ENCODE data around the gene DPYSL3. TPM values are rescaled to one million over a fixed set of nuclear protein-coding genes. Genes with fewer than 3 reads are reported as not detected.
"Not testable (repeated sequence)": the region's sequence is repeated elsewhere in the genome, so short reads cannot be mapped to it uniquely, and the experiment has no call there.

The DPYSL3 gene
- total and polyA plus RNA-seq, 7 experiments from 2014 or later = 0.08 to 1.2 (median 0.11) TPM; not detected in 4

DNA sequence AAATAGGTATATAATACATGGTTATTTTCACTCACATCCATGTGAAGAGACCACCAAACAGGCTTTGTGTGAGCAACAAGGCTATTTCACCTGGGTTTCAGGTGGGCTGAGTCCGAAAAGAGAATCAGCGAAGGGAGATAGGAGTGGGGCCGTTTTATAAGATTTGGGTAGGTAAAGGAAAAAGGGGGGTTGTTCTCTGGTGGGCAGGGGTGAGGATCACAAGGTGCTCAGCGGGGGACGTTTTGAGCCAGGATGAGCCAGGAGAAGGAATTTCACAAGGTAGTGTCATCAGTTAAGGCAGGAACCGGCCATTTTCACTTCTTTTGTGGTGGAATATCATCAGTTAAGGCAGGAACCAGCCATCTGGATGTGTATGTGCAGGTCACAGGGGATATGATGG is 142.5 kb downstream of the DPYSL3 start:
- H3K4me3 ChIP-seq (ENCODE audit: low read length); H3K36me3 Mint-ChIP-seq; DNase-seq; POLR2A ChIA-PET; H3K4me3 Mint-ChIP-seq; H3K27ac ChIP-seq (ENCODE audit: low read depth, low read length); H3K27me3 Mint-ChIP-seq; ATAC-seq; H3K27ac Mint-ChIP-seq; H3K9me3 Mint-ChIP-seq; H3K4me1 ChIP-seq (ENCODE audit: control insufficient read depth in 2 of 2, insufficient read depth in 2 of 2, low read length in 2 of 2); H3K36me3 ChIP-seq (ENCODE audit: control insufficient read depth in 2 of 3, insufficient read depth in 3 of 3, low read length in 3 of 3); H3K27me3 ChIP-seq (ENCODE audit: control insufficient read depth in 2 of 2, insufficient read depth in 2 of 2, low read length in 2 of 2); H3K4me1 Mint-ChIP-seq; H3K9me3 ChIP-seq (ENCODE audit: control insufficient read depth in 2 of 3, low read length in 3 of 3): not testable (repeated sequence)
- CTCF ChIA-PET = interaction anchor here (0.6 kb wide), 1 partner anchor 274 kb away, joined by 3 read pairs; no protein-coding TSS in a partner anchor
- intact Hi-C loops (cut with micrococcal nuclease) = loop anchor here in 1 of 2 donors (5.0 kb wide), 1 partner anchor 705 kb away; no protein-coding TSS in a partner anchor

DNA sequence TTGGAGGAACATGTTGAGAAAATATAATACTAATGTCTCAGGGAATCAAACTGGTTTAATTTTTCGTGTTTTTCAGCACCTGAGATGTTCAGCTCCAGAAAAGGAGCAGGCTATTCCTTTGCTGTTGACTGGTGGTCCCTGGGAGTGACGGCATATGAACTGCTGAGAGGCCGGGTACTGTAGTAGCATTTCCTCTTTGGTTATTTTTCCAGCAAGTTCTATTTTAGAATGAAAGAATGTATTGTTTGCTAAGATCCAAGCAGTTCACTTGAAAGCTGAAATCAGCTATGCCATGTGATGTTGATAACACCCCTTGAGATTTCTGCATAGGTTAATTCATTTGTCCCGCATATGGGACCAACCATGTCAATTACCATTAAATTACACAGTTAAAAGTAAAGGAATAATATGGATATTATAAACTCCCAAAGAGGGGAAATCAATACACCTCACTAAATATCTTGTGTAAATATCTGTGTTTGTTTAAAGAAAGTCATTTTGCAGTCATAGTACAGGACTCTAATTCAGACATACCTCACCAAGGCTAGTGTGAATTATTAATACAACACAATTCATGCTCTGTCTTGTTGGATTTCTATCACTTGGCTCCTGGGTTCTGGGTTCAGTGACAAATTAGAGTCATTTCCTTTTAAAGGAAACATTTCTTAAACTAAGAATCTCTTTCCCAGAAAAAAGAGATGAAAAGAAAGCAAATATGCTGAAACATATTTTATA is 148.3 kb downstream of the DPYSL3 start:
- H3K27me3 Mint-ChIP-seq = peaks cover 0 to 4% (median 0%) of the 10 kb centered on the region in 5 donors
- no peak overlapping the region for H3K27ac ChIP-seq (ENCODE audit: low read depth, low read length)
- no peaks in the 10 kb centered on the region for H3K27me3 ChIP-seq (ENCODE audit: control insufficient read depth in 2 of 2, insufficient read depth in 2 of 2, low read length in 2 of 2)
- no peaks in the 10 kb centered on the region for H3K4me1 ChIP-seq (ENCODE audit: control insufficient read depth in 2 of 2, insufficient read depth in 2 of 2, low read length in 2 of 2)
- no peaks in the 10 kb centered on the region for H3K36me3 Mint-ChIP-seq
- ATAC-seq = no peak
- no peak for DNase-seq
- ChIA-PET CTCF (no interaction called here), POLR2A (no interaction called here)
- no peak overlapping the region for H3K27ac Mint-ChIP-seq
- H3K4me1 Mint-ChIP-seq = no peaks in the 10 kb centered on the region
- no peaks in the 10 kb centered on the region for H3K36me3 ChIP-seq (ENCODE audit: control insufficient read depth in 2 of 3, insufficient read depth in 3 of 3, low read length in 3 of 3)
- no peak overlapping the region for H3K4me3 Mint-ChIP-seq
- H3K9me3 Mint-ChIP-seq = peaks cover 0 to 5% (median 0%) of the 10 kb centered on the region in 11 donors
- no peak overlapping the region for H3K4me3 ChIP-seq (ENCODE audit: low read length)
- intact Hi-C loops (cut with micrococcal nuclease) = no loop called here
- no peaks in the 10 kb centered on the region for H3K9me3 ChIP-seq (ENCODE audit: control insufficient read depth in 2 of 3, low read length in 3 of 3)

DNA sequence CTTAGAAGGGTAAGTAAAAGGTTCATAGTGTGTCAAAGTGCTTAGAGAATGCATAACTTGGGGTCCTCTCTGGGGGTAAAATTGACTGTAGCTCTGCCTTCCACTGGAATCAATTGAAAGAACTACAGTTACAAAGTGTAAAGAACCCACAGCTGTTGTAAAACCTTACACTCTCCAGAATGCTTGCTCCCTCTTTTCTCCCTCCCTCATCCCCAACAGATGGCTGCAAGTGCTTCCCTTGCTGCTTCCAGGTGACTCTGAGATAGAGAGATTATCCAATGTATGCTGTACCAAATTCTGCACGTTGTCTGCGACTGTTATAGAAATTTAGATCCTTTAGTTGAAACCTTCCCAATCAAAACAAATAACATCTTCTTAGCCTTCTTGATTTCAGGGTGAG is 149.1 kb downstream of the DPYSL3 start:
- DNase-seq = no peak
- H3K27me3 Mint-ChIP-seq = peaks cover 0 to 4% (median 0%) of the 10 kb centered on the region in 5 donors
- H3K4me1 Mint-ChIP-seq = no peaks in the 10 kb centered on the region
- no peaks in the 10 kb centered on the region for H3K4me1 ChIP-seq (ENCODE audit: control insufficient read depth in 2 of 2, insufficient read depth in 2 of 2, low read length in 2 of 2)
- no peak overlapping the region for H3K4me3 ChIP-seq (ENCODE audit: low read length)
- CTCF ChIA-PET = no interaction called here
- H3K9me3 Mint-ChIP-seq = peaks cover 0 to 5% (median 0%) of the 10 kb centered on the region in 11 donors
- intact Hi-C loops (cut with micrococcal nuclease) = no loop called here
- no peaks in the 10 kb centered on the region for H3K9me3 ChIP-seq (ENCODE audit: control insufficient read depth in 2 of 3, low read length in 3 of 3)
- H3K36me3 Mint-ChIP-seq = no peaks in the 10 kb centered on the region
- H3K27ac Mint-ChIP-seq = no peak overlapping the region
- H3K27ac ChIP-seq (ENCODE audit: low read depth, low read length) = no peak overlapping the region
- H3K36me3 ChIP-seq (ENCODE audit: control insufficient read depth in 2 of 3, insufficient read depth in 3 of 3, low read length in 3 of 3) = no peaks in the 10 kb centered on the region
- H3K27me3 ChIP-seq (ENCODE audit: control insufficient read depth in 2 of 2, insufficient read depth in 2 of 2, low read length in 2 of 2) = no peaks in the 10 kb centered on the region
- POLR2A ChIA-PET = no interaction called here
- ATAC-seq = no peak
- H3K4me3 Mint-ChIP-seq = no peak overlapping the region

DNA sequence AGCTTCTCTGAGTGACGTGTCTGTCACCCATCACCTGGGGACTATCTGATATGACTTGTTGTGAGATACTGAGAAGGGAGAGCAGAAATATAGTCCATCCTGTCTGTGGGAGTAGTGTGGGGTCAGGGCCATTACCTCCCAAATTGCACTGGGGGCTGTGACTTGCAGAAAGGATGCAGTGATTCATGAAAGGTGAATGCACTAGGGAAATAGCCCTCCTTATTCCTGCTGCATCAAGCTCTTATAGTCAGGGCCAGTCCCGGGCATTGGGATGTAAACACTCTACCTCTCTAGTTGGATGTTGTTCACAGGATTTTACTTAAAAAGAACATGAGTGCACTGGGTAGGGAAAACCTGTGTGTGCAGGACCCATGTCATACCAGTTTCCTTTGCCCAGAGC is 150.3 kb downstream of the DPYSL3 start:
- H3K27ac ChIP-seq (ENCODE audit: low read depth, low read length) = no peak overlapping the region
- ChIA-PET POLR2A (no interaction called here), CTCF (no interaction called here)
- ATAC-seq (no peak), DNase-seq (no peak)
- Mint-ChIP-seq H3K4me1 (no peaks in the 10 kb centered on the region), H3K4me3 (no peak overlapping the region), H3K9me3 (peaks cover 0 to 5% (median 0%) of the 10 kb centered on the region in 11 donors), H3K27me3 (peaks cover 0 to 4% (median 0%) of the 10 kb centered on the region in 5 donors), H3K36me3 (no peaks in the 10 kb centered on the region), H3K27ac (no peak overlapping the region)
- intact Hi-C loops (cut with micrococcal nuclease) = no loop called here
- no peak overlapping the region for H3K4me3 ChIP-seq (ENCODE audit: low read length)
- H3K9me3 ChIP-seq (ENCODE audit: control insufficient read depth in 2 of 3, low read length in 3 of 3) = no peaks in the 10 kb centered on the region
- no peaks in the 10 kb centered on the region for H3K4me1 ChIP-seq (ENCODE audit: control insufficient read depth in 2 of 2, insufficient read depth in 2 of 2, low read length in 2 of 2)
- no peaks in the 10 kb centered on the region for H3K36me3 ChIP-seq (ENCODE audit: control insufficient read depth in 2 of 3, insufficient read depth in 3 of 3, low read length in 3 of 3)
- H3K27me3 ChIP-seq (ENCODE audit: control insufficient read depth in 2 of 2, insufficient read depth in 2 of 2, low read length in 2 of 2) = no peaks in the 10 kb centered on the region

DNA sequence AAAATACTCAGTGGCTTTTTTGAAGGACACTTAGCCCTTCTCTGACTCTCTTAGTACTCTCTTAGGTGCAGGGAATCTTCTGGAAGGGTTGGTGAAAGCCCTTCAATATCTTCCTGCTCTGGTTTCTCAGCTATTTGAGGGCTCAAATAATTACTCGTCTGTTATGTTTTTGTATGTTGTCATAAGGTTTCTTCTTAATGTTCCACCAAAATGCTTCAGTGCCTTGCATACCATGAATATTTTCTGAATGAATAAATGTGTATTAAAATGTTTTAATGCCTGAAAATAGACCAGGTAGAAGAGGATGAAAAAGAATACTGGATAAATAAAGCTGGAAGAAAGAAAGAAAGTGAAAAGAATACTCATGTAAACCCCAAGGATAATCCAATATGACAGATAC is 150.8 kb downstream of the DPYSL3 start:
- CTCF ChIA-PET = interaction anchor here (1.0 kb wide), 1 partner anchor 10 kb away, joined by 3 read pairs; no protein-coding TSS in a partner anchor
- no peak overlapping the region for H3K27ac ChIP-seq (ENCODE audit: low read depth, low read length)
- no peaks in the 10 kb centered on the region for H3K9me3 ChIP-seq (ENCODE audit: control insufficient read depth in 2 of 3, low read length in 3 of 3)
- peaks cover 0 to 4% (median 0%) of the 10 kb centered on the region in 5 donors for H3K27me3 Mint-ChIP-seq
- H3K4me1 Mint-ChIP-seq = no peaks in the 10 kb centered on the region
- intact Hi-C loops (cut with micrococcal nuclease) = no loop called here
- no peak for DNase-seq
- H3K36me3 ChIP-seq (ENCODE audit: control insufficient read depth in 2 of 3, insufficient read depth in 3 of 3, low read length in 3 of 3) = no peaks in the 10 kb centered on the region
- no peak overlapping the region for H3K27ac Mint-ChIP-seq
- no peak overlapping the region for H3K4me3 ChIP-seq (ENCODE audit: low read length)
- ATAC-seq = no peak
- H3K4me1 ChIP-seq (ENCODE audit: control insufficient read depth in 2 of 2, insufficient read depth in 2 of 2, low read length in 2 of 2) = no peaks in the 10 kb centered on the region
- peaks cover 0 to 2% (median 0%) of the 10 kb centered on the region in 11 donors for H3K9me3 Mint-ChIP-seq
- POLR2A ChIA-PET = no interaction called here
- H3K27me3 ChIP-seq (ENCODE audit: control insufficient read depth in 2 of 2, insufficient read depth in 2 of 2, low read length in 2 of 2) = no peaks in the 10 kb centered on the region
- H3K4me3 Mint-ChIP-seq = no peak overlapping the region
- H3K36me3 Mint-ChIP-seq = no peaks in the 10 kb centered on the region

DNA sequence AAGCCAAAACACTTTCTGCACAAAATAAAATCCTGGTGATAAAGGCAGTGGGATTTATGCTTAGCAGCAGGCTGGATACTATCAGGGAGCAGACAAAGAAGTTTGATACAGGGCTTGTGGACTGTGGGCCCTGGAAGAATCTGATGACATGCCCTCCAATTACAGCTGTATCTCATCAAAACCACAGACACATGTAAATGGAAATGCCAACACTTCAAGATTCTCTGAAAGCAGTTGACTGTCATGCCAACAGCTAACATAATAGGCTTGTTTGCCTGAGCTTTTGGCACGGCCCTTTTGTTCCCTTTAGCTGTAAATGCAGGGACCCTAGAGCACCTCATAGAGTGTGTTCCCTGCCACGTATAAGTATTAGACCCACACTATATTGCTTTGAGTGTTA is 160.6 kb downstream of the DPYSL3 start:
- DNase-seq (no peak), ATAC-seq (no peak)
- Mint-ChIP-seq H3K4me3 (no peak overlapping the region), H3K27ac (no peak overlapping the region), H3K4me1 (no peaks in the 10 kb centered on the region), H3K9me3 (peaks cover 0 to 7% (median 0%) of the 10 kb centered on the region in 11 donors), H3K27me3 (peaks cover 0 to 16% (median 0%) of the 10 kb centered on the region in 5 donors), H3K36me3 (no peaks in the 10 kb centered on the region)
- no peaks in the 10 kb centered on the region for H3K36me3 ChIP-seq (ENCODE audit: control insufficient read depth in 2 of 3, insufficient read depth in 3 of 3, low read length in 3 of 3)
- intact Hi-C loops (cut with micrococcal nuclease) = no loop called here
- H3K4me3 ChIP-seq (ENCODE audit: low read length) = no peak overlapping the region
- H3K27ac ChIP-seq (ENCODE audit: low read depth, low read length) = no peak overlapping the region
- no peaks in the 10 kb centered on the region for H3K27me3 ChIP-seq (ENCODE audit: control insufficient read depth in 2 of 2, insufficient read depth in 2 of 2, low read length in 2 of 2)
- CTCF ChIA-PET = no interaction called here
- H3K4me1 ChIP-seq (ENCODE audit: control insufficient read depth in 2 of 2, insufficient read depth in 2 of 2, low read length in 2 of 2) = no peaks in the 10 kb centered on the region
- H3K9me3 ChIP-seq (ENCODE audit: control insufficient read depth in 2 of 3, low read length in 3 of 3) = no peaks in the 10 kb centered on the region
- POLR2A ChIA-PET = no interaction called here

DNA sequence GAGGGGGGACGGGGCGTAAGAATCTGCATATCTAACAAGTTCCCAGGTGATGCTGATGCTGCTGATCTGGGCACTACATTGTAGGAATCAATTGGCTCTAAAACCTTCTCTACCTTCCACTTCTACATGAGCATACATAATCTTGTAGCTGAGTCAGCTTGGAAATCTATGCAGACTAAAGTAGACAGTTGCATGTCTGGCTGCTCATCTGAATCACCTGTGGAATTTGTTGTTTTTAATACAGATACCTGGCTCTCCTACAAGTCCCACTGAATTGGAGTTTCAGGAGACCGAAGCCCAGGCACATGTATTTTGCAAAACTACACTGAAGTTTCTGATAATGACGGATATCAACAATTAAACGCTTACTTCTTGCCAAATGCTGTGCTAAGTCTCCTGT is 161.4 kb downstream of the DPYSL3 start:
- CTCF ChIA-PET = no interaction called here
- peaks cover 0 to 16% (median 0%) of the 10 kb centered on the region in 5 donors for H3K27me3 Mint-ChIP-seq
- H3K9me3 ChIP-seq (ENCODE audit: control insufficient read depth in 2 of 3, low read length in 3 of 3) = no peaks in the 10 kb centered on the region
- H3K36me3 ChIP-seq (ENCODE audit: control insufficient read depth in 2 of 3, insufficient read depth in 3 of 3, low read length in 3 of 3) = no peaks in the 10 kb centered on the region
- POLR2A ChIA-PET = no interaction called here
- H3K4me1 Mint-ChIP-seq = no peaks in the 10 kb centered on the region
- no peak for ATAC-seq
- H3K9me3 Mint-ChIP-seq = peaks cover 0 to 7% (median 0%) of the 10 kb centered on the region in 11 donors
- H3K4me3 ChIP-seq (ENCODE audit: low read length) = no peak overlapping the region
- DNase-seq = no peak
- intact Hi-C loops (cut with micrococcal nuclease) = no loop called here
- H3K27ac ChIP-seq (ENCODE audit: low read depth, low read length) = no peak overlapping the region
- no peak overlapping the region for H3K4me3 Mint-ChIP-seq
- no peaks in the 10 kb centered on the region for H3K4me1 ChIP-seq (ENCODE audit: control insufficient read depth in 2 of 2, insufficient read depth in 2 of 2, low read length in 2 of 2)
- no peaks in the 10 kb centered on the region for H3K36me3 Mint-ChIP-seq
- no peaks in the 10 kb centered on the region for H3K27me3 ChIP-seq (ENCODE audit: control insufficient read depth in 2 of 2, insufficient read depth in 2 of 2, low read length in 2 of 2)
- no peak overlapping the region for H3K27ac Mint-ChIP-seq

All from naive thymus-derived CD4-positive, alpha-beta T cell (primary cell).